ENCODE results near the gene HASPIN. TPM values are rescaled to one million over a fixed set of nuclear protein-coding genes. Genes with fewer than 3 reads are reported as not detected.

The HASPIN gene
- total RNA-seq, 2 donors from 2014 or later = 0.41 TPM; not detected in 1

DNA sequence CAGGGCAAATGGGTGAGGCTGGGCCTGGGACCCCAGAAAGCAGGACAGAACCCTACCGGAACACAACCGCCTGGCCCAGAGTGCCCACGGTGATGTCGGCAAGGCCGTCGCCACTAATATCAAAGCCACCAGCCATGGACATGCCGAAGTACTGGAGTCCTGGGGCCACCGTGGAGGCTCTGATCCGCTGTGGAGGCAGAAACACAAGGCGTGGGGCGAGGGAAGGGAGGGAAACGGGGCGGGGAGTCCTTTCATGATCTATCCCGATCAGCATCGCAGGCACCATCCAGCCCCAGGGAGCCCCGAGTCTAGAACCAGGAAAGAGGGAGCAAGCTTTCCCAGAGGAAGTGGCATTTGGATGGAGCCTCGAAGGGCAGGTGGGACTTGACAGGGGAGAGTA, 26.6 kb downstream of the HASPIN start:
- DNase-seq (ENCODE audit: low spot score) (no peak), ATAC-seq (ENCODE audit: insufficient number of reproducible peaks, low FRiP score, low read depth) (no peak)
- Histone ChIP-seq H3K27ac (no peak overlapping the region), H3K4me1 (ENCODE audit: control insufficient read depth in 1 of 2, low read depth in 2 of 2) (no peaks in the 10 kb centered on the region), H3K27me3 (replicated peaks; ENCODE audit: insufficient read depth) (no peaks in the 10 kb centered on the region), H3K9me3 (no peaks in the 10 kb centered on the region), H3K36me3 (no peaks in the 10 kb centered on the region), H3K4me3 (no peak overlapping the region)
- TF ChIP-seq, protein P1, sequence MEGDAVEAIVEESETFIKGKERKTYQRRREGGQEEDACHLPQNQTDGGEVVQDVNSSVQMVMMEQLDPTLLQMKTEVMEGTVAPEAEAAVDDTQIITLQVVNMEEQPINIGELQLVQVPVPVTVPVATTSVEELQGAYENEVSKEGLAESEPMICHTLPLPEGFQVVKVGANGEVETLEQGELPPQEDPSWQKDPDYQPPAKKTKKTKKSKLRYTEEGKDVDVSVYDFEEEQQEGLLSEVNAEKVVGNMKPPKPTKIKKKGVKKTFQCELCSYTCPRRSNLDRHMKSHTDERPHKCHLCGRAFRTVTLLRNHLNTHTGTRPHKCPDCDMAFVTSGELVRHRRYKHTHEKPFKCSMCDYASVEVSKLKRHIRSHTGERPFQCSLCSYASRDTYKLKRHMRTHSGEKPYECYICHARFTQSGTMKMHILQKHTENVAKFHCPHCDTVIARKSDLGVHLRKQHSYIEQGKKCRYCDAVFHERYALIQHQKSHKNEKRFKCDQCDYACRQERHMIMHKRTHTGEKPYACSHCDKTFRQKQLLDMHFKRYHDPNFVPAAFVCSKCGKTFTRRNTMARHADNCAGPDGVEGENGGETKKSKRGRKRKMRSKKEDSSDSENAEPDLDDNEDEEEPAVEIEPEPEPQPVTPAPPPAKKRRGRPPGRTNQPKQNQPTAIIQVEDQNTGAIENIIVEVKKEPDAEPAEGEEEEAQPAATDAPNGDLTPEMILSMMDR (IDR thresholded peaks at IDR 0.05) = no peak

DNA sequence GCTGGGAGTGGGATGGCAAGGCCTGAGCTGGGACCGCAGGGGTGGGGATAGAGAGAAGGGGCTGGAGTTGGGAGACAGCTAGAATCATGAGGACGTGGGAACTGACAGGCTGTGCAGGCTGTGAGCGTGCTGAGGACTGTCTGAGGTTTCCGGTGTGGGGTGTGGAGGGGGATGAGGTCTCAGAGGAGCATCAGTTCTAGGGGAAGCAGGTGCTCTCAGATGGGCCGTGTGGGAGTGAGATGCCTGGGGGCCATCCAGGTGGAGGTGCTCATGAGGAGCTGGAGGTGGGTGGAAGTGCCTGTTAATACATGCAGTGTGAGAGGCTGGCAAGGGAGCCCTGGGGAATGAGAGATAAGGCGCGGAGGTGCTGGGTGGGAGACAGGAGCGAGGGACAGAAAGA, 27.2 kb downstream of the HASPIN start:
- ATAC-seq (ENCODE audit: insufficient number of reproducible peaks, low FRiP score, low read depth) = no peak
- no peaks in the 10 kb centered on the region for H3K36me3 ChIP-seq
- H3K9me3 ChIP-seq = no peaks in the 10 kb centered on the region
- H3K27me3 ChIP-seq (replicated peaks; ENCODE audit: insufficient read depth) = no peaks in the 10 kb centered on the region
- H3K27ac ChIP-seq = no peak overlapping the region
- H3K4me3 ChIP-seq = no peak overlapping the region
- H3K4me1 ChIP-seq (ENCODE audit: control insufficient read depth in 1 of 2, low read depth in 2 of 2) = no peaks in the 10 kb centered on the region
- TF ChIP-seq, protein P1 (IDR thresholded peaks at IDR 0.05) = no peak
- no peak for DNase-seq (ENCODE audit: low spot score)

- ATAC-seq (ENCODE audit: insufficient number of reproducible peaks, low FRiP score, low read depth) = no peak
- TF ChIP-seq, protein P1 (IDR thresholded peaks at IDR 0.05) = no peak
- no peak overlapping the region for H3K4me3 ChIP-seq
- H3K27ac ChIP-seq = no peak overlapping the region
- no peak for DNase-seq (ENCODE audit: low spot score)
- no peaks in the 10 kb centered on the region for H3K27me3 ChIP-seq (replicated peaks; ENCODE audit: insufficient read depth)
- no peaks in the 10 kb centered on the region for H3K36me3 ChIP-seq
- H3K4me1 ChIP-seq (ENCODE audit: control insufficient read depth in 1 of 2, low read depth in 2 of 2) = no peaks in the 10 kb centered on the region
- H3K9me3 ChIP-seq = no peaks in the 10 kb centered on the region
These were observed 28.1 kb downstream of the HASPIN start for GRCh38 chr17:3751836-3752235.

DNA sequence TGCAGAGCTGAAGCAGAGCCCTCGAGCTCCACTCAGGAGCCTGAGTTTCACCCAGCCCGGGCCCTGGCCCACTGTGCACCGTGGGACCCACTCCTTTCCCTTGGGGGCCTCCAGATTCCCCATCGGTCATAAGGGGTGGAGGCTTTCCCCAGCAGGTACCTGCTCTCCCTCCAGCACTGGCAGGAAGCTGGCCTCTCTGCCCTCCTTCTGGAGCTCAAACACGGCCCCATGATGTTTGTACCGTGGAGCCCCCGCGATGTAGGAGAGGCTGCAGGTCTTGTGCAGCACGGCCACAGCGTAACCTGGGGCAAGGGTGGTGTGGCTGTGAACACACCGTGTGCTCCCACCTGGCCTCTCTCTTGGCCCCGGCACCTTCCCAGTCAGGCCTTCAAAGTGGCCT, 29.9 kb downstream of the HASPIN start:
- no peak overlapping the region for H3K27ac ChIP-seq
- no peaks in the 10 kb centered on the region for H3K27me3 ChIP-seq (replicated peaks; ENCODE audit: insufficient read depth)
- DNase-seq (ENCODE audit: low spot score) (no peak), ATAC-seq (ENCODE audit: insufficient number of reproducible peaks, low FRiP score, low read depth) (no peak)
- no peaks in the 10 kb centered on the region for H3K4me1 ChIP-seq (ENCODE audit: control insufficient read depth in 1 of 2, low read depth in 2 of 2)
- H3K9me3 ChIP-seq = no peaks in the 10 kb centered on the region
- TF ChIP-seq, protein P1 (IDR thresholded peaks at IDR 0.05) = no peak
- no peak overlapping the region for H3K4me3 ChIP-seq
- no peaks in the 10 kb centered on the region for H3K36me3 ChIP-seq

DNA sequence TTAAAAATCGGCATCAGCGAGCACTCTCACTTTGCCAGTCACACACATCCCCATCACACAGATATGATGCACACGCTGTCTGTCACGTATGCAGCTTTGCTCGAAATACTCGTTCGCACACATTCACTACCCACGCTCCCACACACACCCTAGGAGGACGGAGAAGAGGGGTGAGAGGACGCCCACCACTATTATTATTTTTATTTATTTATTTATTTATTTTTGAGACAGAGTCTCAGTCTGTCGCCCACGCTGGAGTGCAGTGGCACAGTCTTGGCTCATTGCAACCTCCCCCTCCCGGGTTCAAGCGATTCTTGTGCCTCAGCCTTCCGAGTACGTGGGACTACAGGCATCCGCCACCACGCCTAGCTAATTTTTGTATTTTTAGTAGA, 30.4 kb downstream of the HASPIN start:
- ATAC-seq (ENCODE audit: insufficient number of reproducible peaks, low FRiP score, low read depth) = no peak
- no peak for DNase-seq (ENCODE audit: low spot score)
- H3K27ac ChIP-seq = no peak overlapping the region
- H3K4me1 ChIP-seq (ENCODE audit: control insufficient read depth in 1 of 2, low read depth in 2 of 2) = no peaks in the 10 kb centered on the region
- TF ChIP-seq, protein P1 (IDR thresholded peaks at IDR 0.05) = no peak
- no peaks in the 10 kb centered on the region for H3K9me3 ChIP-seq
- no peaks in the 10 kb centered on the region for H3K27me3 ChIP-seq (replicated peaks; ENCODE audit: insufficient read depth)
- H3K36me3 ChIP-seq = no peaks in the 10 kb centered on the region
- H3K4me3 ChIP-seq = no peak overlapping the region
